D721Med (cell line): ENCODE results near the gene COX8A.

Source experiments
- DNase-seq: peaks from one replicate; pipeline ENCODE4 v3.0.0; 2011; ENCODE audit warnings: low spot score; ENCODE audit not compliant: insufficient read length
- FAIRE-seq: peaks from 2 replicates; lab custom pipeline; 2011; peaks lifted over from hg19 to GRCh38; lab: Jason Lieb, UNC
- TF ChIP-seq, protein P1 (sequence below): IDR thresholded peaks from 2 replicates; pipeline ENCODE4 v1.5.1; 2012; ENCODE audit warnings: mild to moderate bottlenecking, control low read depth; ENCODE audit not compliant: insufficient read depth; ENCODE audit errors: missing control alignments

The COX8A gene

DNA sequence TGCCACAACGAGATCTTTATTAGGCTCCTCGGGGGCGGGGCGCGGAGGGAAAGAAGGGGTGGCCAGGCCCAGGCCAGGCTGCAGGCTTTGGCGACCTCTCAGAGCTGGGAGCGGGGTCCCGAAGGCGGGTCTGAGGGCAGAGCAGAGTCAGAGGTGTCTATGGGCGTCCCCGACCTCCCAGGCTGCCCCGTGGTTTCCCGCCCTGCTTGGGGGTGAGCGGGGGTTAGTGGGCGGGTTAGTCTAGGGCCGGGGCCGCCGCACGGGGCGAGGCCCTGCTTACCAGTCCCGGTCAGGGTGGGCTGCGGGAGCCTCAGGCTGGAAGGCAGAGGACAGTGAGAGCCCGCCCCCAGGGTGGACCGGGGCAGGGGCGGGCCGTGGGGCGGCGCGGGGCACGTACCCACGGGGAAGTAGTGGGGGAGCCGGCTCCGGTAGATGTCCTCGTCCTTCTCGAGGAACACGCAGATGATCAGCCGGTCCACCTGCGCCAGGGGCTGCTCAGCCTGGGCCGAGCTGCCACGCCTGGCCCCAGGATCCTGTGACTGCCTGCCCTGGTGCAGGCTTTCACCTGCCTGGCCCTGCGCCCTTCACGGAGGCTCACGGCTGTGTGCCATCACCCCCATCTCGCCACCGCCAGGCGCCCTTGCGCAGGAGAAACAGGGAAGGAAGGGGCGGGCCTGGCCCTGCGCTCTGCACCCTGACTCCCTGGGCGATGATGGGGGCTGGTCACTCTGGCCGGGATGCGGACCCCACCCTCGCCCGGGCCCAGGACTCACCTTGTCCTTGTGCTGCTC lies 24.3 kb downstream of the COX8A start:
- DNase-seq = no peak
- no peak for FAIRE-seq
- TF ChIP-seq, protein P1, sequence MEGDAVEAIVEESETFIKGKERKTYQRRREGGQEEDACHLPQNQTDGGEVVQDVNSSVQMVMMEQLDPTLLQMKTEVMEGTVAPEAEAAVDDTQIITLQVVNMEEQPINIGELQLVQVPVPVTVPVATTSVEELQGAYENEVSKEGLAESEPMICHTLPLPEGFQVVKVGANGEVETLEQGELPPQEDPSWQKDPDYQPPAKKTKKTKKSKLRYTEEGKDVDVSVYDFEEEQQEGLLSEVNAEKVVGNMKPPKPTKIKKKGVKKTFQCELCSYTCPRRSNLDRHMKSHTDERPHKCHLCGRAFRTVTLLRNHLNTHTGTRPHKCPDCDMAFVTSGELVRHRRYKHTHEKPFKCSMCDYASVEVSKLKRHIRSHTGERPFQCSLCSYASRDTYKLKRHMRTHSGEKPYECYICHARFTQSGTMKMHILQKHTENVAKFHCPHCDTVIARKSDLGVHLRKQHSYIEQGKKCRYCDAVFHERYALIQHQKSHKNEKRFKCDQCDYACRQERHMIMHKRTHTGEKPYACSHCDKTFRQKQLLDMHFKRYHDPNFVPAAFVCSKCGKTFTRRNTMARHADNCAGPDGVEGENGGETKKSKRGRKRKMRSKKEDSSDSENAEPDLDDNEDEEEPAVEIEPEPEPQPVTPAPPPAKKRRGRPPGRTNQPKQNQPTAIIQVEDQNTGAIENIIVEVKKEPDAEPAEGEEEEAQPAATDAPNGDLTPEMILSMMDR = no peak

GRCh38 chr11:63999349-64000025 lies 25.1 kb downstream of the COX8A start:
- TF ChIP-seq, protein P1 = no peak
- no peak for FAIRE-seq

GRCh38 chr11:64000026-64000739 lies 25.8 kb downstream of the COX8A start:
- no peak for DNase-seq
- TF ChIP-seq, protein P1 = peak; percentile 41
- no peak for FAIRE-seq

More at GRCh38 chr11:63999349-64000025, 25.1 kb downstream of the COX8A start:
- DNase-seq = no peak

- TF ChIP-seq, protein P1 = no peak
- FAIRE-seq (no peak), DNase-seq (no peak)
Observed at GRCh38 chr11:64000740-64001483, 26.5 kb downstream of the COX8A start.

DNA sequence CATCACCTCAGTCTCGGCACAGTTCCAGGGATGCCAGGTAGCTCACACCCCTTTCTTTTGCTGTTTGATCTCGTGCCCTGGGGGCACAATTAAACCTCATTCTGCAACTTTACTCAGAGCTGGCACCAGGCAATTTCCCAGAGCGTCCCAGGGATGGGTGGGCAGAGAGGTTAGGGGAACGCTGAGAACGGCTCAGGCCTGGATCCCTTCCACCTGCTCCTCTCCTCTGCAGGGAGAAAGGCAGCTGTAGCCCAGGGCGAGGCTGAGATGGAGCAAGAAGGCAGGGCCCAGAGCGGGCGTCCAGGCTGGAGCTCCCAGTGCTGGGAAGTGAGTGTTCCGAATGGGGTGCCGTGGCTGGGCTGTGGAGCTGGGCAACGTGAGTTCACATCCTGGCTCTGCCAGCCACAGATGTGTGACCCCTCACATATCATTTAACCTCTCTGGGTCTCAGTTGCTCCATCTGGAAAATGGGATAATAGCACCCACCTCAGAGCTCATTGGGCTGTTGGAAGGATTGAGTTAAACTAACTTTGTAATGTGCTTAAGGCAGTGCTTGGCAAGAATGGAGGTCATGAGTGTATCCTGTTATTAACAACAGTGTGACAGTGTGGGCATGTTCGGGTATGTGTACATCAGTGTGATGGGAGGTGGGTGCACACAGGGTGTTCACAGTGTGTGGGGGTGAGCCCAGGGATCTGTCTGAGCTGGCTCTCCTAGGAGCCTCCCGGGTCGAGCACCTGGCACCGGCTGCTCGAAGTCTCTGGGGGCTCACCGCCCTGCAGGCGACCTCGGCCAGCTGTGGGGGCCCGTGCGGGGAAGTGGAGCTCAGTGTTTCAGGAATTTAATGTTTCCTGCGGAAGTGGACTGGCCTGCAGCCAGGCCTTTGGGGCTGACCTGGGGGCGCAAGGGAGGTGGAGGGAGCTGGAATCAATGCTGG lies 27.3 kb downstream of the COX8A start:
- TF ChIP-seq, protein P1 = no peak
- DNase-seq (no peak), FAIRE-seq (no peak)
